Activated CD4-positive, CD25-positive, alpha-beta regulatory T cell treated with anti-CD3 and anti-CD28 coated beads, Interleukin-2, amount 50 U/mL, for 16 hours (primary cell): ENCODE results near the gene SLC22A12.
"Not testable (repeated sequence)": the region's sequence is repeated elsewhere in the genome, so short reads cannot be mapped to it uniquely, and the experiment has no call there.

ENCODE experiments used
- DNase-seq: peaks from one replicate; pipeline ENCODE4 v3.0.0-alpha.2; 2020; ENCODE audit warnings: low read depth, low spot score

Gene SLC22A12

GRCh38 chr11:64585150-64585549 lies 5.9 kb upstream of the SLC22A12 start:
- no peak for DNase-seq

- DNase-seq, result no peak
These were observed 4.7 kb upstream of the SLC22A12 start for GRCh38 chr11:64586366-64586765.

- DNase-seq, result no peak
These were observed 2.3 kb upstream of the SLC22A12 start for GRCh38 chr11:64588701-64589100.

- no peak for DNase-seq
These were observed 525 bp downstream of the SLC22A12 start for GRCh38 chr11:64591257-64592233.

- DNase-seq, result no peak
These were observed 1.2 kb downstream of the SLC22A12 start for GRCh38 chr11:64592234-64592615.

- no peak for DNase-seq
These were observed 1.6 kb downstream of the SLC22A12 start for GRCh38 chr11:64592656-64593055.

- DNase-seq, result no peak
These were observed 2.4 kb downstream of the SLC22A12 start for GRCh38 chr11:64593156-64594105.

- no peak for DNase-seq
These were observed 3.3 kb downstream of the SLC22A12 start for GRCh38 chr11:64594159-64594939.

- not testable (repeated sequence) for DNase-seq
These were observed 4.9 kb downstream of the SLC22A12 start for GRCh38 chr11:64595922-64596321.

GRCh38 chr11:64597671-64598101 lies 6.7 kb downstream of the SLC22A12 start:
- no peak for DNase-seq

GRCh38 chr11:64598106-64598796 lies 7.2 kb downstream of the SLC22A12 start:
- DNase-seq, result no peak

- no peak for DNase-seq
These were observed 8.0 kb downstream of the SLC22A12 start for GRCh38 chr11:64598797-64599697.

GRCh38 chr11:64599698-64600211 lies 8.7 kb downstream of the SLC22A12 start:
- DNase-seq, result no peak

- no peak for DNase-seq
These were observed 9.4 kb downstream of the SLC22A12 start for GRCh38 chr11:64600281-64600992.

- DNase-seq, result no peak
These were observed 10.8 kb downstream of the SLC22A12 start for GRCh38 chr11:64601605-64602465.

- DNase-seq, result no peak
These were observed 11.5 kb downstream of the SLC22A12 start for GRCh38 chr11:64602466-64603070.

GRCh38 chr11:64603411-64604110 lies 12.5 kb downstream of the SLC22A12 start:
- no peak for DNase-seq
